ENCODE results near the gene TOMM70.

The TOMM70 gene

DNA sequence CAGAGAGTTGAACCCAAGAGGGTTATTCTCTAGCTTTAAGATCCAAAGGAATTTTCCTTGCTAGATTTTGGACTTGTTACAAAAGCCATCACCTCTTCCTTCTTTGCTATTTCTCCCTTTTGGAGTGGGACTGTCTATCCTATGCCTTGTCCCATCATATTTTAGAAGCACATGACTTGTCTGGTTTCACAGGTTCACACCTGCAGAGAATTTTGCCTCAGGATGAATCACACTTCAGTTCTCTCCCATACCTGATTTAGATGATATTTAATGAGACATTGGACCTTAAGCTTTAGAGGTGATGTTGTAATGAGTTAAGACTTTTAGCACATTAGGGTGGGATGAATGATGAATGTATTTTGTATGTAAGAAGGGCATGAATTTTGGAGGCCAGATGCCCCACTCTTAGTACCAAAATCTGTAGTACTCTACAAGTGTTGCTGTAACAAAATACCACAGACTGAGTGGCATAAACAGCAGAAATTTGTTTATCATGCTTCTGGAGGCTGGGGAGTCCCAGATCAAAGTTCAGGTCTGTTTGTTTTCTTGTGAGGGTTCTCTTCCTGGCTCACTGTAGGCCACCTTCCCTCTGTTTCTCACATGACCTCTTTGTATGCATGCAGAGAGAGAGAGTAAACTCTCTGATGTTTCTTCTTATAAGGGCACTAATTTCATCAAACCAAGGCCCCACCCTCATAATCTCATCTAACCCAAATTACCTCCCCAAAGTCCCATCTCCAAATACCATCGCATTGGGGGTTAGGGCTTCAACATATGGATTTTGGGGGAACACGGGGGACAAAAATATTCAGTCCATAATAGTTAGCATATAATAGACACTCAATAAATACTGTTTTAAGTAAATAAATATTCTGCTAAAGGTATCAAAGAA lies 10.4 kb upstream of the TOMM70 start:
- DNase-seq = no peak

DNA sequence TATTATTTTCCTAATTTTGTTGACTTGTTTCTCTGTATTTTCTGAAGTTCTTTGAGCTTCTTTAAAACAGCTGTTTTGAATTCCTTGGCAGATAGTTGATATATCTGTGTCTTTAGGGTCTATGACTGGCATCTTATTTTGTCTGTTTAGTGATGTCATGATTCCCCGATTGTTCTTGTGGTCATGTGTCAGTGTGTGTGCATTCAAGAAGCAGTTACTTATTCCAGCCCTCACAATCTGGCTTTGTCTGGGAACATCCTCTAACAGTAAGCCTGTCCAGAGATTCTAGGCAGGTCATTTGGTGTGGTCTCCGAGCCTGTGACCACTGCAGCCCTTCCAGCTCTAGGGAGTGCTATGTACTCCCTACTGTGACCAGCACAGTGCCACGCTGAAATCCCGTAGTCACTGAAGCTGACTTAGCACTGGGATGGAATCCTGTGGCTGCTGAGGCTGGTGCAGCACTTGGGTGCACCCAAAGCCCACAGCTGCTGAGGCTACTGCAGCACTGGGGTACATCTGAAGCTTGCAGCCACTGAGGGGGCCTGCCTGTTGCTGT lies 7.2 kb upstream of the TOMM70 start:
- DNase-seq = no peak

DNA sequence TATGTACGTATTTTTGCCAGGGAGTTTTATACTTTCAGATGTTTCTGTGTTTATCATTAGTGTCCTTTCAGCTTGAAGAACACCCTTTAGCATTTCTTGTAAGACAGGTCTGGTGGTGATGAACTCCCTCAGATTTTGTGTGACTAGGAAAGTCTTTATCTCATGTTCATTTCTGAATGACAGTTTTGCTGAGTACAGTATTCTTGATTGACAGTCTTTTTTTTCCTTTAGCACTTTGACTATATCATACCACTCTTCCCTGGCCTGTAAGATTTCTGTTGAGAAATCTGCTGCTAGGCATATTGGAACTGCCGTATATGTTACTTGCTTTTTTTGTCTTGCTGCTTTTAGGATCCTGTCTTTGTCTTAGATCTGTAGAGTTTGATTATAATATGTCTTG lies 6.3 kb upstream of the TOMM70 start:
- no peak for DNase-seq

DNA sequence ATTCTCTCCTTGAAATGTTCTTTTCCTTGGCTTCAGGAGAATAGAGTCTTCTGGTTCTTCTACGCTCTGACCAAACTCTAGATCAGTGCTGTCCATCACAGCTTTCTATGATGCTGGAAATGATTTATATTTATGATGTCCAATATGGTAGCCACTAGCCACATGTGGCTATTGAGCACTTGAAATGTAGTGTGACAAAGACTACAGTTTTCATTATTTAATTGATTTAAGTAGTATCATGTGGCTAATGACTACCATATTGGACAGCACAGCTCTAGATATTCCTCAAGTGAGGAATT lies 3.3 kb upstream of the TOMM70 start:
- DNase-seq = no peak

DNA sequence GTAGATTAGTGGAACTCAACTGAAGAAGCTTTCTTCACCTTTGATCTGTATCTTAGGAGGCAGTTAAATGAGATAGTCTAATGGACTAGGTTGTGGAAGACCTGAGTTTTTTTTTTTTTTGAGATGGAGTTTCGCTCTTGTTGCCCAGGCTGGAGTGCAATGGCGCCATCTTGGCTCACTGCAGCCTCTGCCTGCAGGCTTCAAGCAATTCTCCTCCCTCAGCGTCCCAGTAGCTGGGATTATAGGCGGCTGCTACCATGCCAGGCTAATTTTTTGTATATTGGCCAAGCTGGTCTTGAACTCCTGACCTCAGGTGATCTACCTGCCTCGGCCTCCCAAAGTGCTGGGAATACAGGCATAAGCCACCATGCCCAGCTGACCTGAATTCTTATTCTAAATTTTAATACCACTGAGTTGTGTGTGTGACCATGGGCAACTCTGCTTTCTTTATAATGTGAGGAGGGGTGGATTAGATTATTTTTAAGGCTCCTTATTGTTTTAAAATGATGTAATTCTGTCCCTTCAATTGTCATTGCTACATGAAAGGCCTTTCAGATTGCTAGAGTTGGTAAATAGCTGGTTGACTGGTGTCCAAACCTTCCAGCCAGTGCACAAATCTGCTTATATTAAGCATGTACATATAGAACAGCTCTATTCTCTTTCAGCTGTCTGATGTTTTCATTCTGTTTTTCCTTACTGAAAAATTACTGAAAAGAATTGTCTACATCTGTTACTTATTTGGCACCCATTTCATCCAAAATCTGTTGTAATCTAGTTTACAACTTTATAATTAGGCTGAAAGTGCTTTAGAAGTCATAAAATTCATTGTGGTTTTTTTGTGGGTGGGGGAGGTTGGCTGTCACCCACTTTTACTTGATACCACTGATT lies 2.7 kb upstream of the TOMM70 start:
- DNase-seq = no peak

DNA sequence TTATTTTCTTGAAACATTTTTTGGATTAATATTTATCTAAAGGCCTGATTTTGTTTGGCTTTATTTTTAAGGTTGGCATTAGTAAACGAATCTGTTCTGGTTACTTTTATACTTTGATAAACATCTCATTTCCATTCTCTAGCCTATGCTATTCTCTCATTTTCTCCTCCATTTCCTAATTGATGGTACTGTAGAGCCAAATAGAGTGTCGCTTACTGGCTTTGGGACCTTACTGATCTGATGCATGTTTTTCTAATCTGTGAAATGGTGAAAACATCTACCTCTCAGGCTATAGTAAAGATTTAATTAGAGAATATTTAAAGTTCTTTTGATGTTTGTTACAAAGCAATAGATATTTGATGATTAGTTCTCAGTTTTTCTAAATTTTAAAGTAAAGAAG lies 2.0 kb upstream of the TOMM70 start:
- no peak for DNase-seq

DNA sequence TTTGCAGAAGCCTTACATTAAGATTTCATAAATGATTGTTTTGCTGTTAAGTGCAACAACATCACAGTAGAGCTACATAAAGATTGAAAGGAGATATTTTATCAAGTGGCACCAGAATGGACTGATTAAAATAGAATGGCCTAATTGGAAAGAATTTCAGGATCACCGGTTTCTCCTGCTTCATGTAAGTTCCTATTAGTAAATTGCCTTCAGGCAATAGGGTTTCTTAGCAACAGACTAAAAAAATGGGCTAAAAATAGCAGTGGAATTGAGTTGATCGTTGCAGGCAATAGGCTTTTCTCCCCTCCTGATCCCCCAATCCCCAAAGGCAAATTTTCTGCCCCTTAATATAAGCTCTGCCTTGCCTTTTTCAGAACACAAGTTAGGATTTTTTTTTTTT lies 1.4 kb upstream of the TOMM70 start:
- no peak for DNase-seq

DNA sequence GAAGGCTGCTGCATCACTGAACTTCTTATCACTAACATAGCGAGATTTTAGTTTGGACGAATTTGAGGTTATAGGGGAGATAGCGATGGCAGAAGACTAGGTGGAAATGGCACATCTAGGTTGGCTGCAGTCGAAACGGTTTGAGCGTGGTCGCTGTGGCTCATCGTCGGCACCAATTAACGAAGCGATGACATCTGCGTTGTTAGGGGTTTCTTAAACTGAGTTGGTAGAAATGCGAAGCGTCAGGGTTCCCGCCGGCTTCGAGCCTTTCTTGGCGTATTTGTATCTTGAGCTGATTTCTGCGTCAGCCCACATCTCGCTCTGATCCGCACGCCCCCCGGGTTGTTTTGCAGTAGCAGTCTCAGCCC lies 769 bp upstream of the TOMM70 start:
- no peak for DNase-seq

DNA sequence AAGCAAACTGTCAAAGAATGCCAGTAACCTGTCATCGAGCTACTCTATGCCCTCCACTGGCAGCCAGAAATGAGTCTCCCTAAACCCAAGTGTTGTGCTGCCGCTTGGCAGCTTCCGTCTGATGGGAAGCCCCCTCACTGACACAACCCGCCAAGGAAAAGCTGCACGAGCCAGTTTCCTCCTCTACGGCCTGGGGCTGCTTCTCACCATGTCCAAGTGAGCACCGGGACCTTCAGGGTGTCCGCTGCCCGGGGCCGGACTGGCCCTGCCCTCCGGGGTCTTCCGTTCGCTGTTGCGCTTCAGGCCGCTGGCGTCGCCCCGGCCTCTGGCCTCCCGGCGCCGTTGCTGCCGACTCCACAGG lies 490 bp downstream of the TOMM70 start:
- DNase-seq = no peak

DNA sequence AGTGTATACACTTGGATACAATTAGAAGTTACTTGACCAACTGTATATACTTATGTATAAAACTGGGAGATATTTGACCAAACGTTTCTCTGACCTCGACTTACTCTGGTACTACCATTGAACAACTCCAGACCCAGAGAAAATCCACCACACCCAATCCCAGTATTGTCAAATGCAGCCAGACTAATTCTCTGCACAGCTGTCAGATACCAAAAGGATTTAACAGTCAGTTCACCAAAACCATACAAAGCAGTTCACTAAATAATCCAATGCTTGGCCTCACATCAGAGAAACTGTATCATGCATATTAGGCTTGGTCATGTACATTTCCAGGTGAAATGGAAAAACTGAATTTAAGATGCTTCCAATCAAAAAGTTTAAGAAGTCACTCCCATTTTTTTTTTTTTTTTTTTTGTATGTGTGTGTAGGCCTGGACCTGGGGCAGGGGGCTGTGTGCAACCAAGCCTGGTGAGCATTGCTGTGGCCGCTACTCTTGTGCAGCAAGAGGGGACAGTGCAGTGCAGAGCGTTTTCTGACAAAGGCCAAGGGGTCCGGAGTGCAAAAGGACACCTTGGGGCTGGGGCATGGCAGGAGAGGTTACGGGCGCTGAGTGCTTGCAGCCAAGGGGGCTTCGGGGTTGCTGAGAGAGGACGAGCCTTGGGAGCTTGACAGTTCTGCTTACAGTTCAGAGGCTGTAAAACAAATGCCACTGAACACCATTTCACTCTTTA lies 1.4 kb downstream of the TOMM70 start:
- DNase-seq = no peak

DNA sequence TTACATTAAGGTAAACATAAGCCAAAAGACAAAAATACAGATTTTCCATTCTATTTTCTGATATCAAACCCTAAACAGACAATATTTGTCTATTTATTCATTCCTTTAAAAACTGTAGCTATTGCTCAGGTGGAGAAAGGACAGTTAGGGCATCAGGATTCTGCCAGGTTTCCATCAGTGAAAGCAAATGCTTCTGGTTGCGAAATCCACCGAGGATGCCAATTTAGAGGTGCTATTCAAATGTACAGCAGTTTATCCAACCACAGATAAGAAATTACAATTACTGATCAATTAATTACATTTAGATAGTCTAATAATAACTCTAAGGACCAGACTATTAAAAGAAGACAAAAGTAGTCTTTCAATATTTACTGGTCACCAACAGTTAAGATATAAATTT lies 3.9 kb downstream of the TOMM70 start:
- DNase-seq = no peak

DNA sequence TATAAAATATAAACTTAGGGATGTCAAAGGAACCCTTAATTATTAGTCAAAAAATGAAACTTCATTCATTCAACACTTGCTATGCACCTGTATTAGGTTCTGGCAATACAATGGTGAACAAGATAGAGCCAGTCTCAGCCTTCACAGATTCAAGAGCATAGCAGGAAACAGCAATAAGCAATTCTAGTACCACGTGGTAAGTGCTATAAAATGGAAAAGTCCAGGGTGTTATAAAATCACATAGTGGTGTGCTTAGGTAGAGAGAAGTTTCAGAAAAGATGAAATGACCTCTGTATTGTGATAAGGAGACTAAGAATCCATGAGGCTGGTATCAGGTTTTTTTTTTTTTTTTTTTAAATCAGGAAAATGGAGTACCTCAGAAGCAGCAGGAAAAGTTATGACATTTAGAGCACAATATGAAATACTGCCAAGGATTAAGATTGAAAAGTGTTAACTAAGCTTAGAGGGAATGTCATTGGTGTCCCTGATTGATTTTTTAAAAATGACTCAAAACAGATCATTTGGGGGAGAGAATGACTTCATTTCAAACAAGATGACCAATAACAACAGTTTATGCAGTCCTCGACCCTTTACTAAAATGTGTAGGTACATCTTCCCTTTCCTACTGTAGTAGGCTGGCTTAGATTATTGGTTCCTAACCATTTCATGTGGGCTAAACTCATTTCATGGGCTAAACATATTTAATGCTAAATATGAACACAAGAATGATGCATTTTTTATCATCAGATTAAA lies 5.0 kb downstream of the TOMM70 start:
- DNase-seq = no peak

DNA sequence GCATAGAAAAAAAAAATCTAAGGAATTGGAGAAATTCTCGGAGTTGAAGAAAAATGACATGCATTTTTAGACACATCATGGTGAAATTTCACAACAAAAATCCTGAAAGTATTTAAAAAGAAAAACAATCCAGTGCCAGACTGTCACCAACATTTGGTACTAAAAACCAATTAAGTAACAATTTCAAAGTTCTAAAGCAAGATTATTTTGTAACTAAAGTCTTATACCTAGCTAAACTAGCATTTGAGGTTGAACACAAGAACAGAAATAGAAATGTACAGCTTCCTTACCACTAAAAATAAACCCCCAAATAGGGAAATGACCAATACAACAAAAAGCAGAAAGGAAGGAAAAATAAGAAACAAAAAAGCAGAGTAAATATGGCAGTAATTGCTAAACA lies 11.9 kb downstream of the TOMM70 start:
- no peak for DNase-seq

DNA sequence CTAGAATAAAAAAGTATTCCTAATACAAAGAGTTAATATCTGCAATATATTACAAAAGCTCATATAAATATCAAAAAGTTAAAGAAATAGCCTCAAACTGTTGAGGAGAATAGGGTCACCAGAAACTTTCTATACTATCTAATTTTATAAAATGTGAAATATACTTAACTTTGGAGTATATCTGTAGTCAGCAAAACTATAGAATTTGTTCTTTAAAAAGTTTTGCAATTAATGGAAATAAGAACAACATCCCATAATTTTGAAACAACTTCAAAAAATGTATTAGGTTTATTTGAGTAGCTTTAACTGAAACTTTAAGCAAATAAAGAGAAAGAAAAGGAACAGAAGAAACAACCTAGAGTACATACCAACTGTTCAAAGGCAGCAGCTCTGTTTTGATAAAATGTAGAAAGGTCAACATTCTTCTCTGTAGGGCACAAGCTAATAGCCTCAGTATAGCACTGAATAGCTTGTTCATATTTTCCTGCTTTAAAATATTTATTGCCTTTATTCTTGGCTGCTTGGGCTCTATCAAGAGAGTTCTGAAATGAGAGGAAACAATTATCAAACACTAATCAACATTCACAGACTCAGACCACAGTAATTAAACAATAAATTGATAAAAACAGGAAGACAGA lies 14.3 kb downstream of the TOMM70 start:
- DNase-seq = no peak

DNA sequence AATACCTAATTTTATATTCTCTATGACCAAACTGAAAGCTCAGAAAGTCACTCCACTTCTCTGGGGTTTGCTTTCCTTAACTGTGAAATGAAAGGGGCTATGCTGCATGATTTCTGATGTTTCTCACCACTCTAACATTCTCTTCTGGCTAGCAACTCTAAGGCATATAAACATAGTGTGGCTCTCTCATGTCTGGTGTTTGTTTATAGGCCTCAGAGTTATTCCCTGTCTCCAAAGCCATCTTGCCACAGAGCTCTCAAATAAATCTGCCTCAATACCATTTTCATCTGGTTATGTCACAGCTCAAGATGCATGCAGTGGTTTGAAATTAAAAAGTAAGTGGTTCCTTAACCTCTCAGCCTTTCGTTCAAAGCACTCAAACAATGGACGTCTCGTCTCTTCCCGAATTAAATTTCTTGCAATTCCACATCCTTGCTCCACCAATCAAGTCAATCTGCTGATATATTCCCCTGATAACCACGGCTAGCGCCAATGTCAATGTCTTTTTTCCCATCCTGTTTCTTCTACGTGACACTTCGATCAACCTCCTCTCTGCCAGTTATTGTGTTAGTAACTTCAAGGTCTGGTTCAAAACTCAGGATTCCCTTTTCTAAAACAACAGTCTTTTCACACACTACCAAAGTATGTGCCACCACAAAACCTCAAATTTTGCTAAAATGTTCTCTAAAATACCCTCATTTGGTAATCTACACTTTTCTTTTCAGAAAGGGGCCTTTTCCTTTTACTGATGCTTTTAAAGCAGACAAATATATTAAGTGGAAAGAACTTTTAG lies 16.0 kb downstream of the TOMM70 start:
- DNase-seq = no peak

DNA sequence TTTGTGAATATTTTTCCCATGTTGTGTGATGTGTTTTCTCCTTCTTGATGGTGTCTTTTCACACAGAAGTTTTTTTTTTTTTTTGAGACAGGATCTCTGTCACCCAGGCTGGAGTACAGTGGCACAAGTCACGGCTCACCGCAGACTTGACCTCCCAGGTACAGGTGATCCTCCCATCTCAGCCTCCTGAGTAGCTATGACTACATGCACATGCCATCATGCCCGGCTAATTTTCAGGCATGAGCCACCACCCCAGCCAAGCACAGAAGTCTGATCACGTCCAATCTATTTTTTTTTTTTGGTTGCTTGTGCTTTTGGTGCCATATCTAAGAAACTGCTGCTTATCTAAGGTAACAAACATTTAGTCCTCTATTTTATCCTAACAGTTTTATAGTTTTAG lies 24.6 kb downstream of the TOMM70 start:
- no peak for DNase-seq

DNA sequence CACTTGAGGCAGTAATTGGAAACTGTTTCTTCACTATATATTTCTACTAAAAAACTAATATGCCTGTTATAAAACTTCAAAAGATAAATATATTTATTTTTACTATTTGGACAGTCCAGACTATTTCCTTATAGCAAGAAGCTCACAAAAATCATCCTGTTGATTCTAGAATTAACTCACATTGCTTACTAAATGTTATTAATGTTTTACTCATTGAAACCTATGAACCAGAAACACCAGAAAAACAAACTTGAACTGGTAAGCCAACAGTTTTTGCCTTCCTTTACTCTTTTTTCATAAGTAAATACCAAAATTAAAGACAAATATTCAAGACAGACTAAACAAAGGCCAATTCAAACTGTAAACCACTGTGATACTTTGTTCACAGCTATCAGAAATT lies 26.4 kb downstream of the TOMM70 start:
- DNase-seq = no peak

DNA sequence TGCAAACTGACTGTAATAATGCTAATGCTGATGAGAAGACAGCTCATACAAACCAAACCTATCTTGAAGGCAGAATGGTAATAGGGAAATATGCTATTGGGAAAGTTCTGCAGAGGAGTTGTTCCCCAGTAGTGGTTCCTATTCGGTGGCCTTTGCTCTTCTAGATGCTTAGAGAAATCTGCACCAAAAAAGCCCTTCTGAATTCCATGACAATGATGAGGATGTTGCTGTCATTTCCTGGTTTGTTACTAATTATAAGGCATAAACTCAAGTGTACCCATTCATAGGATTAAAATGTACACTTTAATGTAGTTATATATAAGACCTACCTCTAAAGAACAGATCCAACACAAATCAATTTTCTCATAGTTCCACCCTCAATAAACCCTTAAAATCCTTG lies 30.1 kb downstream of the TOMM70 start:
- no peak for DNase-seq

DNA sequence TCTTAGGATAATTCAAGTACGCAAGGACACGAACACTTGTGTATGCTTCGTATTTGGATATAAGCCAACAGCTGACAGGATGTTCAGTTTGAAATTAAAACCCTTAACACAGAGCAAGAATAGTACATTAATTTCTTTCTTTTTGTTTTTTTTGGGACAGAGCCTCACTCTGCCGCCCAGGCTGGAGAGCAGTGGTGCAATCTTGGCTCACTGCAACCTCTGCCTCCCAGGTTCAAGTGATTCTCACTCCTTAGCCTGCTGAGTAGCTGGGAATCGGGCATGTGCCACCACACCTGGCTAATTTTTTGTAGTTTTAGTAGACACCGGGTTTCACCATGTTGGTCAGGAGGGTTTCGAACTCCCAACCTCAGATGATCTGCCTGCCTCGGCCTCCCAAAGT lies 32.4 kb downstream of the TOMM70 start:
- no peak for DNase-seq

DNA sequence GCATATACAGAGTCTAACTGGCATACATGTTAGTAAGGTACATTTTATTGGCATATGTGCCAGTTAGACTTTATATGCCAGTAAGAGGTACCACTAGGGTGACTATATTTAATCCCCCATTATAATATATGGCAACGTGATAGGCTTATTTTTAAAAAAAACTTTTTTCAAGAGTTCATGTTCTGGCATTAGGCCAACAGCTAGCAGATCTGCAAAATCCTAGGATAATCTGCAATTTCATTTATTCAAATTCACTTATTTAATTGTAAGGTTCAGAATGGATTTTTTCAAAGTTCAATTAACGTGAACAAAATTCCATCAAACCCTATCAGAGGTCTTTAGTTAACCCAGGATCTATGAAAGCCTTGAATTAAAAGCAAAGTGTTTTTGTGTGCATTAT lies 34.5 kb downstream of the TOMM70 start:
- no peak for DNase-seq

DNA sequence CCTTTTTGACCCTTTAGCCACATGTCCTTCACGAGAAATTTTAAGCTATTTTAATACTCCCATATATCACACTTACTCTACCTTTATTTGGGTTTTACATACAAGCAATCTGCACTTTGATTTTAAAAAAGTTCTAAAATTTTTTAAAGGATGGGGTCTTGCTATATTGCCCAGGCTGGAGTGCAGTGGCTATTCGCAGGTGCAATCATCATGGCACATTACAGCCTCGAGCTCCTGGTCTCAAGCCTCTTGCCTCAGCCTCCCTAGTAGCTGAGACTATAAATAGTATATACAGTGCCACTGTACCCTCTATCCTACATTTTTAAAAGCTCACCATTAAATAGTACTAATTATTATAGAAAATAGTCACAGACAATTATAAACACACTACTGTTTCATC lies 36.5 kb downstream of the TOMM70 start:
- DNase-seq = no peak
